IMR-90 (cell line): Measurements from ENCODE around the gene TEX48.

ENCODE experiments used
- CEBPB ChIP-seq: IDR thresholded peaks from 2 replicates; pipeline ENCODE4 v1.6.1; 2012; ENCODE audit warnings: low read depth, low read length, improper control_type of control experiment
- CTCF ChIP-seq: conservative IDR thresholded peaks from 2 replicates; pipeline ENCODE4 v1.5.1; 2012; ENCODE audit warnings: mild to moderate bottlenecking, low read depth, low read length, improper control_type of control experiment
- RCOR1 ChIP-seq: IDR thresholded peaks from 2 replicates; pipeline ENCODE4 v1.6.1; 2012; ENCODE audit warnings: mild to moderate bottlenecking, low read length, improper control_type of control experiment; ENCODE audit not compliant: insufficient replicate concordance

GRCh38 chr9:114656301-114656700 lies 25.7 kb downstream of the TEX48 start:
- TF ChIP-seq CEBPB (no peak), RCOR1 (no peak), CTCF (no peak)
